ENCODE measurements around the gene ZNF564. TPM values are rescaled to one million over a fixed set of nuclear protein-coding genes. Genes with fewer than 3 reads are reported as not detected.

ZNF564 gene
- total and polyA plus RNA-seq, 2 of the 13 experiments (the other 11 are each of a cell fraction or from before 2014, with no cell fraction given) = 2.3 to 11.1 TPM

- TF ChIP-seq, protein P1, sequence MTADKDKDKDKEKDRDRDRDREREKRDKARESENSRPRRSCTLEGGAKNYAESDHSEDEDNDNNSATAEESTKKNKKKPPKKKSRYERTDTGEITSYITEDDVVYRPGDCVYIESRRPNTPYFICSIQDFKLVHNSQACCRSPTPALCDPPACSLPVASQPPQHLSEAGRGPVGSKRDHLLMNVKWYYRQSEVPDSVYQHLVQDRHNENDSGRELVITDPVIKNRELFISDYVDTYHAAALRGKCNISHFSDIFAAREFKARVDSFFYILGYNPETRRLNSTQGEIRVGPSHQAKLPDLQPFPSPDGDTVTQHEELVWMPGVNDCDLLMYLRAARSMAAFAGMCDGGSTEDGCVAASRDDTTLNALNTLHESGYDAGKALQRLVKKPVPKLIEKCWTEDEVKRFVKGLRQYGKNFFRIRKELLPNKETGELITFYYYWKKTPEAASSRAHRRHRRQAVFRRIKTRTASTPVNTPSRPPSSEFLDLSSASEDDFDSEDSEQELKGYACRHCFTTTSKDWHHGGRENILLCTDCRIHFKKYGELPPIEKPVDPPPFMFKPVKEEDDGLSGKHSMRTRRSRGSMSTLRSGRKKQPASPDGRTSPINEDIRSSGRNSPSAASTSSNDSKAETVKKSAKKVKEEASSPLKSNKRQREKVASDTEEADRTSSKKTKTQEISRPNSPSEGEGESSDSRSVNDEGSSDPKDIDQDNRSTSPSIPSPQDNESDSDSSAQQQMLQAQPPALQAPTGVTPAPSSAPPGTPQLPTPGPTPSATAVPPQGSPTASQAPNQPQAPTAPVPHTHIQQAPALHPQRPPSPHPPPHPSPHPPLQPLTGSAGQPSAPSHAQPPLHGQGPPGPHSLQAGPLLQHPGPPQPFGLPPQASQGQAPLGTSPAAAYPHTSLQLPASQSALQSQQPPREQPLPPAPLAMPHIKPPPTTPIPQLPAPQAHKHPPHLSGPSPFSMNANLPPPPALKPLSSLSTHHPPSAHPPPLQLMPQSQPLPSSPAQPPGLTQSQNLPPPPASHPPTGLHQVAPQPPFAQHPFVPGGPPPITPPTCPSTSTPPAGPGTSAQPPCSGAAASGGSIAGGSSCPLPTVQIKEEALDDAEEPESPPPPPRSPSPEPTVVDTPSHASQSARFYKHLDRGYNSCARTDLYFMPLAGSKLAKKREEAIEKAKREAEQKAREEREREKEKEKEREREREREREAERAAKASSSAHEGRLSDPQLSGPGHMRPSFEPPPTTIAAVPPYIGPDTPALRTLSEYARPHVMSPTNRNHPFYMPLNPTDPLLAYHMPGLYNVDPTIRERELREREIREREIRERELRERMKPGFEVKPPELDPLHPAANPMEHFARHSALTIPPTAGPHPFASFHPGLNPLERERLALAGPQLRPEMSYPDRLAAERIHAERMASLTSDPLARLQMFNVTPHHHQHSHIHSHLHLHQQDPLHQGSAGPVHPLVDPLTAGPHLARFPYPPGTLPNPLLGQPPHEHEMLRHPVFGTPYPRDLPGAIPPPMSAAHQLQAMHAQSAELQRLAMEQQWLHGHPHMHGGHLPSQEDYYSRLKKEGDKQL (CRISPR knock-in tag; IDR thresholded peaks at IDR 0.05; ENCODE audit: low read depth) = no peak
- no peak for TF ChIP-seq HDAC6 (IDR thresholded peaks at IDR 0.05; ENCODE audit: low read depth, low read length)
- no peak for TF ChIP-seq ZNF230 (CRISPR knock-in tag; IDR thresholded peaks at IDR 0.05)
- TF ChIP-seq DZIP1 (CRISPR knock-in tag; IDR thresholded peaks at IDR 0.05) = no peak
- TF ChIP-seq SP2 (CRISPR knock-in tag; IDR thresholded peaks at IDR 0.05) = no peak
- TF ChIP-seq, protein P2, sequence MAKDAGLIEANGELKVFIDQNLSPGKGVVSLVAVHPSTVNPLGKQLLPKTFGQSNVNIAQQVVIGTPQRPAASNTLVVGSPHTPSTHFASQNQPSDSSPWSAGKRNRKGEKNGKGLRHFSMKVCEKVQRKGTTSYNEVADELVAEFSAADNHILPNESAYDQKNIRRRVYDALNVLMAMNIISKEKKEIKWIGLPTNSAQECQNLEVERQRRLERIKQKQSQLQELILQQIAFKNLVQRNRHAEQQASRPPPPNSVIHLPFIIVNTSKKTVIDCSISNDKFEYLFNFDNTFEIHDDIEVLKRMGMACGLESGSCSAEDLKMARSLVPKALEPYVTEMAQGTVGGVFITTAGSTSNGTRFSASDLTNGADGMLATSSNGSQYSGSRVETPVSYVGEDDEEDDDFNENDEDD (CRISPR knock-in tag; IDR thresholded peaks at IDR 0.05; ENCODE audit: borderline replicate concordance) = peak; percentile 28; the same call in 1 of the 2 replicates
- no peak for TF ChIP-seq RARG (CRISPR knock-in tag; IDR thresholded peaks at IDR 0.05; ENCODE audit: low read depth)
- TF ChIP-seq AFF4 (CRISPR knock-in tag; IDR thresholded peaks at IDR 0.05) = no peak
- TF ChIP-seq ZNF296 (CRISPR knock-in tag; conservative IDR thresholded peaks at IDR 0.05) = no peak
- TF ChIP-seq, protein P3, sequence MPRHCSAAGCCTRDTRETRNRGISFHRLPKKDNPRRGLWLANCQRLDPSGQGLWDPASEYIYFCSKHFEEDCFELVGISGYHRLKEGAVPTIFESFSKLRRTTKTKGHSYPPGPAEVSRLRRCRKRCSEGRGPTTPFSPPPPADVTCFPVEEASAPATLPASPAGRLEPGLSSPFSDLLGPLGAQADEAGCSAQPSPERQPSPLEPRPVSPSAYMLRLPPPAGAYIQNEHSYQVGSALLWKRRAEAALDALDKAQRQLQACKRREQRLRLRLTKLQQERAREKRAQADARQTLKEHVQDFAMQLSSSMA (CRISPR knock-in tag; IDR thresholded peaks at IDR 0.05) = no peak
- peak; percentile 30; the same call in 1 of the 2 replicates for TF ChIP-seq RXRA (CRISPR knock-in tag; IDR thresholded peaks at IDR 0.05)
- TF ChIP-seq, protein P4, sequence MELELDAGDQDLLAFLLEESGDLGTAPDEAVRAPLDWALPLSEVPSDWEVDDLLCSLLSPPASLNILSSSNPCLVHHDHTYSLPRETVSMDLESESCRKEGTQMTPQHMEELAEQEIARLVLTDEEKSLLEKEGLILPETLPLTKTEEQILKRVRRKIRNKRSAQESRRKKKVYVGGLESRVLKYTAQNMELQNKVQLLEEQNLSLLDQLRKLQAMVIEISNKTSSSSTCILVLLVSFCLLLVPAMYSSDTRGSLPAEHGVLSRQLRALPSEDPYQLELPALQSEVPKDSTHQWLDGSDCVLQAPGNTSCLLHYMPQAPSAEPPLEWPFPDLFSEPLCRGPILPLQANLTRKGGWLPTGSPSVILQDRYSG (CRISPR knock-in tag; IDR thresholded peaks at IDR 0.05) = no peak
These were observed 65.7 kb downstream of the ZNF564 start (continued) for GRCh38 chr19:12485571-12485970.
